Measurements from ENCODE around the gene LMCD1.

The LMCD1 gene

GRCh38 chr3:8458238-8458661, 43.4 kb upstream of the LMCD1 start:
- TF ChIP-seq CTCF (IDR thresholded peaks at IDR 0.05; ENCODE audit: control insufficient read depth, extremely low read depth, insufficient read depth) = no peak
- H3K4me3 ChIP-seq (ENCODE audit: low read depth, low read length) = no peak overlapping the region
- DNase-seq (ENCODE audit: low read depth) = no peak

GRCh38 chr3:8458711-8459110, 42.9 kb upstream of the LMCD1 start:
- H3K4me3 ChIP-seq (ENCODE audit: low read depth, low read length) = no peak overlapping the region
- TF ChIP-seq CTCF (IDR thresholded peaks at IDR 0.05; ENCODE audit: control insufficient read depth, extremely low read depth, insufficient read depth) = no peak
- DNase-seq (ENCODE audit: low read depth) = no peak

GRCh38 chr3:8460050-8460708, 41.4 kb upstream of the LMCD1 start:
- no peak for TF ChIP-seq CTCF (IDR thresholded peaks at IDR 0.05; ENCODE audit: control insufficient read depth, extremely low read depth, insufficient read depth)
- DNase-seq (ENCODE audit: low read depth) = no peak
- H3K4me3 ChIP-seq (ENCODE audit: low read depth, low read length) = no peak overlapping the region

- no peak for DNase-seq (ENCODE audit: low read depth)
- H3K4me3 ChIP-seq (ENCODE audit: low read depth, low read length) = no peak overlapping the region
- no peak for TF ChIP-seq CTCF (IDR thresholded peaks at IDR 0.05; ENCODE audit: control insufficient read depth, extremely low read depth, insufficient read depth)
These were observed 40.7 kb upstream of the LMCD1 start for GRCh38 chr3:8460815-8461456.

- no peak for TF ChIP-seq CTCF (IDR thresholded peaks at IDR 0.05; ENCODE audit: control insufficient read depth, extremely low read depth, insufficient read depth)
- DNase-seq (ENCODE audit: low read depth) = no peak
- no peak overlapping the region for H3K4me3 ChIP-seq (ENCODE audit: low read depth, low read length)
These were observed 37.0 kb upstream of the LMCD1 start for GRCh38 chr3:8464668-8465067.

GRCh38 chr3:8466526-8466925, 35.1 kb upstream of the LMCD1 start:
- DNase-seq (ENCODE audit: low read depth) = no peak
- H3K4me3 ChIP-seq (ENCODE audit: low read depth, low read length) = no peak overlapping the region
- no peak for TF ChIP-seq CTCF (IDR thresholded peaks at IDR 0.05; ENCODE audit: control insufficient read depth, extremely low read depth, insufficient read depth)

GRCh38 chr3:8470801-8471200, 30.8 kb upstream of the LMCD1 start:
- DNase-seq (ENCODE audit: low read depth) = no peak
- no peak for TF ChIP-seq CTCF (IDR thresholded peaks at IDR 0.05; ENCODE audit: control insufficient read depth, extremely low read depth, insufficient read depth)
- no peak overlapping the region for H3K4me3 ChIP-seq (ENCODE audit: low read depth, low read length)

Measured in LNCaP clone FGC (cell line).